Peyer's patch (tissue), 4 donors: ENCODE data around the gene KIDINS220. TPM values are rescaled to one million over a fixed set of nuclear protein-coding genes. Genes with fewer than 3 reads are reported as not detected.

Source experiments
- DNase-seq, 3 donors: peaks; one replicate each; pipeline ENCODE4 v3.0.0-alpha.2; 2017 to 2019
- H3K27ac ChIP-seq, 4 donors: fragments of 200-600 bp; sonication (generic); one replicate each; pipeline ENCODE4 v1.5.1; 2016 to 2019
- H3K27me3 ChIP-seq, 2 donors: fragments of 200-600 bp; sonication (generic); one replicate each; pipeline ENCODE4 v1.5.1; 2019
- H3K36me3 ChIP-seq, 3 donors: fragments of 200-600 bp; sonication (generic); one replicate each; pipeline ENCODE4 v1.5.1; 2016 to 2019
- H3K4me1 ChIP-seq, 4 donors: fragments of 200-600 bp; sonication (generic); one replicate each; pipeline ENCODE4 v1.5.1; 2016 to 2019
- H3K4me3 ChIP-seq, 4 donors: fragments of 200-600 bp; sonication (generic); 1 replicate in 3 of 4; 2 replicates in 1 of 4; pipeline ENCODE4 v1.5.1; 2016 to 2019; ENCODE audit warnings: mild to moderate bottlenecking in 1 of 4
- H3K9me3 ChIP-seq, 4 donors: fragments of 200-600 bp; sonication (generic); one replicate each; pipeline ENCODE4 v1.5.1; 2016 to 2019; ENCODE audit warnings: mild to moderate bottlenecking in 1 of 4
- CTCF ChIP-seq, 6 experiments: fragments of 450-650 bp in 4 of 6; fragments of 200-600 bp in 2 of 6; sonication (generic) in 1 of 6; IDR thresholded peaks; one replicate each; pipeline ENCODE4 v1.5.1; 2017 to 2019; ENCODE audit warnings: antibody characterized with exemption in 6 of 6, mild to moderate bottlenecking in 3 of 6, moderate library complexity in 1 of 6
- POLR2A ChIP-seq, 2 donors: fragments of 450-650 bp; IDR thresholded peaks; one replicate each; pipeline ENCODE4 v1.5.1; 2017; ENCODE audit warnings: antibody characterized with exemption in 2 of 2, mild to moderate bottlenecking in 2 of 2, moderate library complexity in 2 of 2
- total RNA-seq, 4 donors: library from RNA; depleted of rRNA; stranded (reverse); fragments of >200 nt; gene quantifications; one replicate each; pipeline ENCODE4 v1.1.0, GENCODE V29; 2016

The KIDINS220 gene
- total RNA-seq, 4 donors from 2014 or later = 57.8 to 88.3 (median 70.4) TPM

GRCh38 chr2:8719528-8719927 is 117.9 kb downstream of the KIDINS220 start:
- H3K4me3 ChIP-seq = no peak overlapping the region
- H3K4me1 ChIP-seq = no peaks in the 10 kb centered on the region
- no peak overlapping the region for H3K27ac ChIP-seq
- H3K36me3 ChIP-seq = no peaks in the 10 kb centered on the region
- H3K9me3 ChIP-seq = no peaks in the 10 kb centered on the region
- TF ChIP-seq CTCF (IDR thresholded peaks at IDR 0.05) (no peak), POLR2A (IDR thresholded peaks at IDR 0.05) (no peak)
- no peaks in the 10 kb centered on the region for H3K27me3 ChIP-seq
- DNase-seq = no peak

GRCh38 chr2:8714971-8715370 is 122.4 kb downstream of the KIDINS220 start:
- Histone ChIP-seq H3K4me1 (no peaks in the 10 kb centered on the region), H3K36me3 (no peaks in the 10 kb centered on the region), H3K9me3 (no peaks in the 10 kb centered on the region), H3K27me3 (no peaks in the 10 kb centered on the region), H3K27ac (no peak overlapping the region), H3K4me3 (no peak overlapping the region)
- no peak for DNase-seq
- no peak for TF ChIP-seq POLR2A (IDR thresholded peaks at IDR 0.05)
- TF ChIP-seq CTCF (IDR thresholded peaks at IDR 0.05) = no peak

- no peaks in the 10 kb centered on the region for H3K9me3 ChIP-seq
- H3K27ac ChIP-seq = no peak overlapping the region
- no peak overlapping the region for H3K4me3 ChIP-seq
- TF ChIP-seq POLR2A (IDR thresholded peaks at IDR 0.05) = no peak
- no peak for TF ChIP-seq CTCF (IDR thresholded peaks at IDR 0.05)
- H3K36me3 ChIP-seq = no peaks in the 10 kb centered on the region
- DNase-seq = no peak
- H3K4me1 ChIP-seq = no peaks in the 10 kb centered on the region
- no peaks in the 10 kb centered on the region for H3K27me3 ChIP-seq
Measured at GRCh38 chr2:8714283-8714682, 123.1 kb downstream of the KIDINS220 start.

- Histone ChIP-seq H3K27ac (no peak overlapping the region), H3K4me1 (no peaks in the 10 kb centered on the region), H3K36me3 (no peaks in the 10 kb centered on the region), H3K27me3 (no peaks in the 10 kb centered on the region), H3K9me3 (no peaks in the 10 kb centered on the region), H3K4me3 (no peak overlapping the region)
- TF ChIP-seq CTCF (IDR thresholded peaks at IDR 0.05) = no peak
- TF ChIP-seq POLR2A (IDR thresholded peaks at IDR 0.05) = no peak
- no peak for DNase-seq
Measured at GRCh38 chr2:8710951-8711350, 126.5 kb downstream of the KIDINS220 start.

GRCh38 chr2:8709611-8710010 is 127.8 kb downstream of the KIDINS220 start:
- no peaks in the 10 kb centered on the region for H3K36me3 ChIP-seq
- H3K9me3 ChIP-seq = no peaks in the 10 kb centered on the region
- H3K4me1 ChIP-seq = no peaks in the 10 kb centered on the region
- peak overlapping the region in 1 of 4 donors; percentile 62 for H3K27ac ChIP-seq
- H3K4me3 ChIP-seq = no peak overlapping the region
- TF ChIP-seq CTCF (IDR thresholded peaks at IDR 0.05) (no peak), POLR2A (IDR thresholded peaks at IDR 0.05) (no peak)
- DNase-seq = peak in 2 of 3 donors; percentile 85 to 90
- H3K27me3 ChIP-seq = no peaks in the 10 kb centered on the region

- DNase-seq = no peak
- TF ChIP-seq POLR2A (IDR thresholded peaks at IDR 0.05) = no peak
- TF ChIP-seq CTCF (IDR thresholded peaks at IDR 0.05) = no peak
- Histone ChIP-seq H3K4me1 (no peaks in the 10 kb centered on the region), H3K9me3 (no peaks in the 10 kb centered on the region), H3K4me3 (no peak overlapping the region), H3K27me3 (no peaks in the 10 kb centered on the region), H3K36me3 (no peaks in the 10 kb centered on the region), H3K27ac (no peak overlapping the region)
Measured at GRCh38 chr2:8704906-8705305, 132.5 kb downstream of the KIDINS220 start.
